ENCODE results near the gene MAP2K5. TPM values are rescaled to one million over a fixed set of nuclear protein-coding genes. Genes with fewer than 3 reads are reported as not detected.

Gene MAP2K5
- total RNA-seq, 1 donor from 2014 or later: 11.6 TPM

GRCh38 chr15:67700023-67700422 is 157.5 kb downstream of the MAP2K5 start:
- Mint-ChIP-seq H3K9me3 (ENCODE audit: unreplicated experiment) (no peaks in the 10 kb centered on the region), H3K27me3 (ENCODE audit: low read depth, unreplicated experiment) (no peaks in the 10 kb centered on the region), H3K4me3 (ENCODE audit: unreplicated experiment) (no peak overlapping the region), H3K4me1 (ENCODE audit: low read depth, unreplicated experiment) (no peaks in the 10 kb centered on the region), H3K36me3 (ENCODE audit: low read depth, unreplicated experiment) (peaks cover 5% of the 10 kb centered on the region), H3K27ac (ENCODE audit: unreplicated experiment) (no peak overlapping the region)
- Histone ChIP-seq H3K9me3 (ENCODE audit: insufficient read depth, low read depth, low read length) (no peaks in the 10 kb centered on the region), H2AFZ (ENCODE audit: low read depth, low read length) (no peak overlapping the region), H3K4me2 (ENCODE audit: low read length) (no peak overlapping the region), H3K4me1 (ENCODE audit: insufficient read depth, low read length) (no peaks in the 10 kb centered on the region), H4K20me1 (ENCODE audit: insufficient read depth, low read length) (no peaks in the 10 kb centered on the region), H3K36me3 (ENCODE audit: insufficient read depth, low read length) (no peaks in the 10 kb centered on the region), H3K27ac (ENCODE audit: low read depth, low read length) (no peak overlapping the region), H3K79me2 (ENCODE audit: insufficient read depth, low read length) (no peaks in the 10 kb centered on the region), H3K27me3 (ENCODE audit: insufficient read depth, low read length) (no peaks in the 10 kb centered on the region), H3K9ac (ENCODE audit: low read length) (no peak overlapping the region), H3K4me3 (ENCODE audit: insufficient read depth, low read depth, low read length) (no peak overlapping the region)
- DNase-seq (ENCODE audit: low read depth) (no peak), FAIRE-seq (no peak)
- no peak for TF ChIP-seq EZH2 (IDR thresholded peaks at IDR 0.05; ENCODE audit: insufficient read depth, low read length)
- TF ChIP-seq, protein P1, sequence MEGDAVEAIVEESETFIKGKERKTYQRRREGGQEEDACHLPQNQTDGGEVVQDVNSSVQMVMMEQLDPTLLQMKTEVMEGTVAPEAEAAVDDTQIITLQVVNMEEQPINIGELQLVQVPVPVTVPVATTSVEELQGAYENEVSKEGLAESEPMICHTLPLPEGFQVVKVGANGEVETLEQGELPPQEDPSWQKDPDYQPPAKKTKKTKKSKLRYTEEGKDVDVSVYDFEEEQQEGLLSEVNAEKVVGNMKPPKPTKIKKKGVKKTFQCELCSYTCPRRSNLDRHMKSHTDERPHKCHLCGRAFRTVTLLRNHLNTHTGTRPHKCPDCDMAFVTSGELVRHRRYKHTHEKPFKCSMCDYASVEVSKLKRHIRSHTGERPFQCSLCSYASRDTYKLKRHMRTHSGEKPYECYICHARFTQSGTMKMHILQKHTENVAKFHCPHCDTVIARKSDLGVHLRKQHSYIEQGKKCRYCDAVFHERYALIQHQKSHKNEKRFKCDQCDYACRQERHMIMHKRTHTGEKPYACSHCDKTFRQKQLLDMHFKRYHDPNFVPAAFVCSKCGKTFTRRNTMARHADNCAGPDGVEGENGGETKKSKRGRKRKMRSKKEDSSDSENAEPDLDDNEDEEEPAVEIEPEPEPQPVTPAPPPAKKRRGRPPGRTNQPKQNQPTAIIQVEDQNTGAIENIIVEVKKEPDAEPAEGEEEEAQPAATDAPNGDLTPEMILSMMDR (IDR thresholded peaks at IDR 0.05; ENCODE audit: insufficient read depth, low read depth, low read length): no peak

GRCh38 chr15:67701669-67702068 is 159.2 kb downstream of the MAP2K5 start:
- Histone ChIP-seq H3K79me2 (ENCODE audit: insufficient read depth, low read length) (no peaks in the 10 kb centered on the region), H3K36me3 (ENCODE audit: insufficient read depth, low read length) (no peaks in the 10 kb centered on the region), H3K4me2 (ENCODE audit: low read length) (no peak overlapping the region), H2AFZ (ENCODE audit: low read depth, low read length) (no peak overlapping the region), H3K9ac (ENCODE audit: low read length) (no peak overlapping the region), H3K27me3 (ENCODE audit: insufficient read depth, low read length) (no peaks in the 10 kb centered on the region), H4K20me1 (ENCODE audit: insufficient read depth, low read length) (no peaks in the 10 kb centered on the region), H3K9me3 (ENCODE audit: insufficient read depth, low read depth, low read length) (no peaks in the 10 kb centered on the region), H3K27ac (ENCODE audit: low read depth, low read length) (no peak overlapping the region), H3K4me3 (ENCODE audit: insufficient read depth, low read depth, low read length) (no peak overlapping the region), H3K4me1 (ENCODE audit: insufficient read depth, low read length) (no peaks in the 10 kb centered on the region)
- H3K36me3 Mint-ChIP-seq (ENCODE audit: low read depth, unreplicated experiment): peaks cover 7% of the 10 kb centered on the region
- H3K27me3 Mint-ChIP-seq (ENCODE audit: low read depth, unreplicated experiment): no peaks in the 10 kb centered on the region
- no peak overlapping the region for H3K27ac Mint-ChIP-seq (ENCODE audit: unreplicated experiment)
- no peaks in the 10 kb centered on the region for H3K4me1 Mint-ChIP-seq (ENCODE audit: low read depth, unreplicated experiment)
- no peaks in the 10 kb centered on the region for H3K9me3 Mint-ChIP-seq (ENCODE audit: unreplicated experiment)
- no peak overlapping the region for H3K4me3 Mint-ChIP-seq (ENCODE audit: unreplicated experiment)
- TF ChIP-seq EZH2 (IDR thresholded peaks at IDR 0.05; ENCODE audit: insufficient read depth, low read length): no peak
- TF ChIP-seq, protein P1 (IDR thresholded peaks at IDR 0.05; ENCODE audit: insufficient read depth, low read depth, low read length): no peak
- DNase-seq (ENCODE audit: low read depth): peak; percentile 36
- FAIRE-seq: no peak

DNA sequence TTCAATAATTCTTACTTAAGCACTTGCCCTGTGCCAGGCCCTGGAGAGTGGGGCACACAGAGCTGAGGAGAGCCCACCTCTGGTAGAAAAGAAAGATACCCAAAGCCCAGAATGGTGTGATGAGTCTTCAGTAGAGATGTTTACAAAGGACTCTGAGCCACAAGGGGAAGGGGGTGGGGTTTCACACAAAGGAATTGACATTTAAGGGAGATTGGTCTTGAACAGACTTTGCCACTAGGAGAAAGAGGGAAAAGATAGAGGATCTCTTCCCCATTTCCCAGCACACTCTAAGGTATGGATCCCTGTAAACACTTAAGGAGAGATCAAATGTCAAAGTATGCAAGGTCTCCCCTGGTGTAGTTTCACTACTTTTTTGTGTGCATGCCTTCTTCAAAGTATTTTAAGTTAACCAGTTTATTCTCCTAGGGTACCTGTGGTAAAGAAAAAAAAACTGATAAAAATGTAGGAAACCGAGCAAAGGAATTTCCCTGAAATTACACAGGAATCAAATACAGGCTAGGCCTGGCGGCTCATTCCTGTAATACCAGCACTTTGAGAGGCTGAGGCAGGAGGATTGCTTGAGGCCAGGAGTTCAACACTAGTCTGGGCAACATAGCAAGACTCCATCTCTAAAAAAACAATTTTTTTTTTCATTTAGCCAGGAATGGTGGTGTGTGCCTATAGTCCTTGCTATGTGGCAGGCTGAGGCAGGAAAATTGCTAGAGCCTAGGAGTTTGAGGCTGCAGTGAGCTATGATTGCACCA is 165.2 kb downstream of the MAP2K5 start:
- H3K4me2 ChIP-seq (ENCODE audit: low read length): no peak overlapping the region
- no peak for FAIRE-seq
- H3K27ac Mint-ChIP-seq (ENCODE audit: unreplicated experiment): no peak overlapping the region

More for the DNA sequence above, 165.2 kb downstream of the MAP2K5 start:
- Histone ChIP-seq H3K79me2 (ENCODE audit: insufficient read depth, low read length) (no peaks in the 10 kb centered on the region), H3K4me1 (ENCODE audit: insufficient read depth, low read length) (no peaks in the 10 kb centered on the region), H3K4me3 (ENCODE audit: insufficient read depth, low read depth, low read length) (no peak overlapping the region), H3K27ac (ENCODE audit: low read depth, low read length) (no peak overlapping the region), H3K9ac (ENCODE audit: low read length) (no peak overlapping the region), H3K9me3 (ENCODE audit: insufficient read depth, low read depth, low read length) (no peaks in the 10 kb centered on the region), H4K20me1 (ENCODE audit: insufficient read depth, low read length) (no peaks in the 10 kb centered on the region), H3K27me3 (ENCODE audit: insufficient read depth, low read length) (no peaks in the 10 kb centered on the region), H3K36me3 (ENCODE audit: insufficient read depth, low read length) (no peaks in the 10 kb centered on the region), H2AFZ (ENCODE audit: low read depth, low read length) (no peak overlapping the region)
- no peak for DNase-seq (ENCODE audit: low read depth)
- Mint-ChIP-seq H3K27me3 (ENCODE audit: low read depth, unreplicated experiment) (no peaks in the 10 kb centered on the region), H3K36me3 (ENCODE audit: low read depth, unreplicated experiment) (peaks cover 6% of the 10 kb centered on the region), H3K4me3 (ENCODE audit: unreplicated experiment) (no peak overlapping the region), H3K9me3 (ENCODE audit: unreplicated experiment) (peaks cover 3% of the 10 kb centered on the region), H3K4me1 (ENCODE audit: low read depth, unreplicated experiment) (no peaks in the 10 kb centered on the region)
- TF ChIP-seq, protein P1 (IDR thresholded peaks at IDR 0.05; ENCODE audit: insufficient read depth, low read depth, low read length): no peak
- no peak for TF ChIP-seq EZH2 (IDR thresholded peaks at IDR 0.05; ENCODE audit: insufficient read depth, low read length)

All from astrocyte (in vitro differentiated cells and primary cell).